ENCODE results near the gene SLC16A2.

SLC16A2 gene

DNA sequence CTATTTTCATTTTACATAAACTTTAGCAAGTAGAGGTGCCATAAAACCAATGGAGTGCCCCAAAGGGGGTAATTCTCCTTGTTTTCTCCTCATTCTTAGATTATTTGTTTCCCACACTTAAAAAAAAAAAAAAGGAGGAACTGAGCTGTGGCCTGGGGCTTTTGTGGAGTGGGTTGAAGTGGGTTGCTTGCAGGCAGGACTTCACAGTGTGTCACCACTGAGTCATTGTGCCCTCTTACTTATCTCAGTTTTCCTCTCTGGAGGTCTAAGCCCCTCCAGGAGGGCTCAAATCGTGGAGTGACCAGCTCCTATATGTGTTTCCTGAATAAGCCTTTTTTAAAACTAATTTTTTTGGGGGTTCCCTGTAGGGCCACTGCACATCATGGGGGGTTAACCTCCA, 69.0 kb downstream of the SLC16A2 start:
- DNase-seq (ENCODE audit: low read depth in 1 of 2, low spot score in 1 of 2): no peak
- TF ChIP-seq POLR2AphosphoS5 (IDR thresholded peaks at IDR 0.05; ENCODE audit: low read depth) (no peak), SPI1 (IDR thresholded peaks at IDR 0.05; ENCODE audit: borderline replicate concordance, low read depth) (no peak), GABPA (IDR thresholded peaks at IDR 0.05; ENCODE audit: low read depth) (no peak)
- TF ChIP-seq, protein P1, sequence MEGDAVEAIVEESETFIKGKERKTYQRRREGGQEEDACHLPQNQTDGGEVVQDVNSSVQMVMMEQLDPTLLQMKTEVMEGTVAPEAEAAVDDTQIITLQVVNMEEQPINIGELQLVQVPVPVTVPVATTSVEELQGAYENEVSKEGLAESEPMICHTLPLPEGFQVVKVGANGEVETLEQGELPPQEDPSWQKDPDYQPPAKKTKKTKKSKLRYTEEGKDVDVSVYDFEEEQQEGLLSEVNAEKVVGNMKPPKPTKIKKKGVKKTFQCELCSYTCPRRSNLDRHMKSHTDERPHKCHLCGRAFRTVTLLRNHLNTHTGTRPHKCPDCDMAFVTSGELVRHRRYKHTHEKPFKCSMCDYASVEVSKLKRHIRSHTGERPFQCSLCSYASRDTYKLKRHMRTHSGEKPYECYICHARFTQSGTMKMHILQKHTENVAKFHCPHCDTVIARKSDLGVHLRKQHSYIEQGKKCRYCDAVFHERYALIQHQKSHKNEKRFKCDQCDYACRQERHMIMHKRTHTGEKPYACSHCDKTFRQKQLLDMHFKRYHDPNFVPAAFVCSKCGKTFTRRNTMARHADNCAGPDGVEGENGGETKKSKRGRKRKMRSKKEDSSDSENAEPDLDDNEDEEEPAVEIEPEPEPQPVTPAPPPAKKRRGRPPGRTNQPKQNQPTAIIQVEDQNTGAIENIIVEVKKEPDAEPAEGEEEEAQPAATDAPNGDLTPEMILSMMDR (IDR thresholded peaks at IDR 0.05; ENCODE audit: insufficient read depth, low read length): no peak
- TF ChIP-seq, protein P2, sequence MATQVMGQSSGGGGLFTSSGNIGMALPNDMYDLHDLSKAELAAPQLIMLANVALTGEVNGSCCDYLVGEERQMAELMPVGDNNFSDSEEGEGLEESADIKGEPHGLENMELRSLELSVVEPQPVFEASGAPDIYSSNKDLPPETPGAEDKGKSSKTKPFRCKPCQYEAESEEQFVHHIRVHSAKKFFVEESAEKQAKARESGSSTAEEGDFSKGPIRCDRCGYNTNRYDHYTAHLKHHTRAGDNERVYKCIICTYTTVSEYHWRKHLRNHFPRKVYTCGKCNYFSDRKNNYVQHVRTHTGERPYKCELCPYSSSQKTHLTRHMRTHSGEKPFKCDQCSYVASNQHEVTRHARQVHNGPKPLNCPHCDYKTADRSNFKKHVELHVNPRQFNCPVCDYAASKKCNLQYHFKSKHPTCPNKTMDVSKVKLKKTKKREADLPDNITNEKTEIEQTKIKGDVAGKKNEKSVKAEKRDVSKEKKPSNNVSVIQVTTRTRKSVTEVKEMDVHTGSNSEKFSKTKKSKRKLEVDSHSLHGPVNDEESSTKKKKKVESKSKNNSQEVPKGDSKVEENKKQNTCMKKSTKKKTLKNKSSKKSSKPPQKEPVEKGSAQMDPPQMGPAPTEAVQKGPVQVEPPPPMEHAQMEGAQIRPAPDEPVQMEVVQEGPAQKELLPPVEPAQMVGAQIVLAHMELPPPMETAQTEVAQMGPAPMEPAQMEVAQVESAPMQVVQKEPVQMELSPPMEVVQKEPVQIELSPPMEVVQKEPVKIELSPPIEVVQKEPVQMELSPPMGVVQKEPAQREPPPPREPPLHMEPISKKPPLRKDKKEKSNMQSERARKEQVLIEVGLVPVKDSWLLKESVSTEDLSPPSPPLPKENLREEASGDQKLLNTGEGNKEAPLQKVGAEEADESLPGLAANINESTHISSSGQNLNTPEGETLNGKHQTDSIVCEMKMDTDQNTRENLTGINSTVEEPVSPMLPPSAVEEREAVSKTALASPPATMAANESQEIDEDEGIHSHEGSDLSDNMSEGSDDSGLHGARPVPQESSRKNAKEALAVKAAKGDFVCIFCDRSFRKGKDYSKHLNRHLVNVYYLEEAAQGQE (IDR thresholded peaks at IDR 0.05; ENCODE audit: insufficient replicate concordance, low read depth): no peak
- Histone ChIP-seq H3K27ac (replicated peaks) (no peak overlapping the region), H3K4me3 (replicated peaks; ENCODE audit: insufficient read depth, low read length) (no peak overlapping the region), H3K27me3 (ENCODE audit: insufficient read depth, poor library complexity, severe bottlenecking) (no peaks in the 10 kb centered on the region)

DNA sequence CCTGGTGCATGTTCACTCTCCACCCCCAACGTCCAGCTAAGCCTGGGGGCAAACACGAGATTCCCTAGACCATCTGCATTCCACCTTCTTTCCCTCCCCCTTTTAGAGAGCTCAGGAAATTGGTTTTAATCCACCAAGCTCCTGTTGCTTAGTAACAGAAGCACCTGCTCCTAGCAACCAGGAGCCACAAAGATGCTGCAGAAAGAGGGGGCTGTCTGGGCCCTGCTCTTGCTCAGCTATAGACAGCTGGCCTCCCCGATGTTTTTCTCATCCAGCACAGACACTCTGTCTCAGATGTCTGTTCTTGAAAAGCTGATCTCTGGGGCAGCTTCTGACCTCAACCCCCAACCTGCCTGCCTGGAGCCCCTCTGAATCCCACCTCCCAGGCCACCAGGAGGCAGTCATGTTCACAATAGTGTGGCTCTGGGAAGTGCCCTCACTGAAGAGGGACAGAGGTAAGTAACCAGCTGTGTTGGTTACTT, 71.5 kb downstream of the SLC16A2 start:
- DNase-seq (ENCODE audit: low read depth in 1 of 2, low spot score in 1 of 2): no peak
- TF ChIP-seq, protein P1 (IDR thresholded peaks at IDR 0.05; ENCODE audit: insufficient read depth, low read length): no peak
- TF ChIP-seq, protein P2 (IDR thresholded peaks at IDR 0.05; ENCODE audit: insufficient replicate concordance, low read depth): no peak
- no peak for TF ChIP-seq GABPA (IDR thresholded peaks at IDR 0.05; ENCODE audit: low read depth)
- TF ChIP-seq POLR2AphosphoS5 (IDR thresholded peaks at IDR 0.05; ENCODE audit: low read depth): no peak
- no peak for TF ChIP-seq SPI1 (IDR thresholded peaks at IDR 0.05; ENCODE audit: borderline replicate concordance, low read depth)
- H3K4me3 ChIP-seq (replicated peaks; ENCODE audit: insufficient read depth, low read length): no peak overlapping the region

DNA sequence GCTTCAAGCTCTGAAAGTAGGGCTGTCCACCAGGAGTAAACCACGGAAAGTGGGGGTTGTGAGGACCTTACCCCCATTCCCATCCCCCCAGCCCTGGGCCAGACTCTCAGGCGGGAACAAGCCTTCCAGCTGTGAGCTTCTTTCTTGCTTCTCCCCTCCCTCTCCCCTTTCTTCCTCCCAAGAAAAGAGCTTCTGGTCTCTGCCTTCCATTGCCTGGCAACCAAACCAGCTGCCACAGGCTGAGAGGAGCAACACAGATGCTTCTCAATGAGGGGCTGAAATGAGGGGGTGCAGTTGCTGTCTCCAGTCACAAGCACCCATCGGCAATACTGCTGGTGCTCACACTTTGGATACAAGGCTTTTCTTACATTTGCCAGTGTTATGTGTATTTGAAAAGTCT, 72.5 kb downstream of the SLC16A2 start:
- no peak for DNase-seq (ENCODE audit: low read depth in 1 of 2, low spot score in 1 of 2)
- Histone ChIP-seq H3K4me3 (replicated peaks; ENCODE audit: insufficient read depth, low read length) (no peak overlapping the region), H3K27ac (replicated peaks) (no peak overlapping the region), H3K27me3 (ENCODE audit: insufficient read depth, poor library complexity, severe bottlenecking) (no peaks in the 10 kb centered on the region)
- TF ChIP-seq, protein P2 (IDR thresholded peaks at IDR 0.05; ENCODE audit: insufficient replicate concordance, low read depth): no peak
- TF ChIP-seq SPI1 (IDR thresholded peaks at IDR 0.05; ENCODE audit: borderline replicate concordance, low read depth) (no peak), POLR2AphosphoS5 (IDR thresholded peaks at IDR 0.05; ENCODE audit: low read depth) (no peak), GABPA (IDR thresholded peaks at IDR 0.05; ENCODE audit: low read depth) (no peak)
- TF ChIP-seq, protein P1 (IDR thresholded peaks at IDR 0.05; ENCODE audit: insufficient read depth, low read length): no peak

More for the DNA sequence above, 71.5 kb downstream of the SLC16A2 start:
- no peak overlapping the region for H3K27ac ChIP-seq (replicated peaks)
- H3K27me3 ChIP-seq (ENCODE audit: insufficient read depth, poor library complexity, severe bottlenecking): no peaks in the 10 kb centered on the region

Measured in HL-60 (cell line).